Dedifferentiated amniotic fluid mesenchymal stem cell (primary cell): ENCODE measurements around the gene FMO3.

Experiments used
- DNase-seq: peaks from one replicate; pipeline ENCODE4 v3.0.0-alpha.2; 2016; ENCODE audit errors: extremely low spot score

The FMO3 gene

GRCh38 chr1:171116676-171117075, 26.0 kb downstream of the FMO3 start:
- DNase-seq, result peak; percentile 38

- no peak for DNase-seq
These were observed 26.4 kb downstream of the FMO3 start for GRCh38 chr1:171117085-171117484.

GRCh38 chr1:171119648-171120047, 28.9 kb downstream of the FMO3 start:
- DNase-seq, result no peak

GRCh38 chr1:171122299-171122698, 31.6 kb downstream of the FMO3 start:
- DNase-seq, result no peak

- no peak for DNase-seq
These were observed 32.2 kb downstream of the FMO3 start for GRCh38 chr1:171122893-171123292.

- DNase-seq, result no peak
These were observed 35.8 kb downstream of the FMO3 start for GRCh38 chr1:171126504-171126903.

- DNase-seq, result no peak
These were observed 36.4 kb downstream of the FMO3 start for GRCh38 chr1:171127099-171127498.

GRCh38 chr1:171127501-171127900, 36.8 kb downstream of the FMO3 start:
- DNase-seq, result peak; percentile 86

GRCh38 chr1:171128463-171128862, 37.8 kb downstream of the FMO3 start:
- DNase-seq, result no peak

- no peak for DNase-seq
These were observed 43.7 kb downstream of the FMO3 start for GRCh38 chr1:171134204-171134923.

GRCh38 chr1:171137580-171137979, 46.9 kb downstream of the FMO3 start:
- no peak for DNase-seq

- no peak for DNase-seq
These were observed 48.3 kb downstream of the FMO3 start for GRCh38 chr1:171138980-171139379.

GRCh38 chr1:171139890-171140289, 49.2 kb downstream of the FMO3 start:
- DNase-seq, result no peak

- DNase-seq, result no peak
These were observed 49.7 kb downstream of the FMO3 start for GRCh38 chr1:171140401-171140800.

- DNase-seq, result no peak
These were observed 50.4 kb downstream of the FMO3 start for GRCh38 chr1:171140956-171141687.

GRCh38 chr1:171141688-171142415, 51.1 kb downstream of the FMO3 start:
- DNase-seq, result peak; percentile 95

GRCh38 chr1:171142416-171143385, 52.0 kb downstream of the FMO3 start:
- no peak for DNase-seq

GRCh38 chr1:171150156-171150555, 59.5 kb downstream of the FMO3 start:
- DNase-seq, result no peak

GRCh38 chr1:171152549-171152948, 61.8 kb downstream of the FMO3 start:
- DNase-seq, result no peak

- DNase-seq, result no peak
These were observed 64.8 kb downstream of the FMO3 start for GRCh38 chr1:171155484-171155883.

- no peak for DNase-seq
These were observed 67.4 kb downstream of the FMO3 start for GRCh38 chr1:171158096-171158495.

GRCh38 chr1:171158551-171158950, 67.8 kb downstream of the FMO3 start:
- no peak for DNase-seq
